GM18520 (cell line): ENCODE results near the gene MYL12B.

ENCODE experiments used
- ATAC-seq: cut with Tn5 transposase; IDR thresholded peaks from one replicate; pipeline ENCODE4 v1.9.1; 2021; ENCODE audit not compliant: unreplicated experiment

The MYL12B gene

GRCh38 chr18:3234457-3234856 is 27.5 kb upstream of the MYL12B start:
- no peak for ATAC-seq

DNA sequence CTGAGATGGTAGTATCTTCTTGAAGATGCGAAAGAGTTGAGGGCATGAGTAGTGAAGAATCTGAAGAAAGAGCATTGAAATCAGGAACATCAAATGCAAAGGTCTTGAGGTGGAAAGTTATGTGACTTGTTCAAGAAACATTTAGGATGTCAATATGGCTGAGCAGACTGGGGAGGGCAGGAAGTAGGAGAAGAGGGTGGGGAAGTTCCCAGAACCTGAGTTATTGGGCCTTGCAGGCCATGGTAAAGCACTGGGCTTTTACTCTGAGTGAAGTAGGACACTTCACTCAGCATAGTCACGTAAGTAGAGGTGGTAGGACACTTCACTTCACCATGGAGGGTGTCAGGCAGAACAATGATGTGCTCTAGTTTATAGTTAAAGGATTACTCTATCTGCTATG is 26.1 kb upstream of the MYL12B start:
- ATAC-seq = no peak

DNA sequence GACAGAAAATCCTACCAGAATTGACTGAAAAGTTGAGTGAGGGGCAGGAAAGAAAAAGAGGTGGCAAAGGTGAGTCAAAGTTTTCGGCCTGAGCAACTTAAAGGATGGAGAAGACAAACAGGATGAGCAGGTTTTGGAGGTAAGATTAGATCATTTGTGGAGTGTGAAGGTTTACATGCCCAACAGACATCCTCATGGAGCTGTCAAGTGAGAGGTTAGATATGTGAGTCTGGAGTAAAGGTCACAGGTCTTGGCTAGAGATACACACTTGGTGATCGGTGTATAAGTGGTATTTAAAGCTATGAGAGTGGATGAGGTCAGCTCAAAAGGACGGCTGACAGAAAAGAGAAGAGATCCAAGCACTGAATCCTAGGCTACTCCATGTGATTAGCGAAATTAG is 25.5 kb upstream of the MYL12B start:
- no peak for ATAC-seq

GRCh38 chr18:3238742-3239141 is 23.2 kb upstream of the MYL12B start:
- ATAC-seq = no peak

DNA sequence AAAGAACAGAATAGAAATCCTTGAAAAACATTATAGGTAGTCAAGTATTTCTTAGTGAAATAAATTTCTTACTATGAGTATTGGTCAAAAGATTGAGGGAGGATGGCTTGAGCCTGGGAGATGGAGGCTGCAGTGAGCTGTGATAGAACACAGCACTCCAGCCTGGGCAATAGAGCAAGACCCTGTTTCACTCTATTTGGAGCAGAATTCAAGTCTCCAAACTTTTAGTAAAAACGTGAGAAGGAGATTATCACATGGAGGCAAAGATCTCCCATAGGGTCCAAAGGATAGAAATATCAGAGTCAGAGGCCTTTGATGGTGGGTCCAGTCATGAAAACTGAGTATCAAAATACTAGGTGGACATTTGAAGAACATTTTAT is 16.8 kb upstream of the MYL12B start:
- no peak for ATAC-seq

GRCh38 chr18:3245853-3246634 is 15.9 kb upstream of the MYL12B start:
- ATAC-seq = peak; percentile 53

- no peak for ATAC-seq
These were observed 15.2 kb upstream of the MYL12B start for GRCh38 chr18:3246635-3247239.

DNA sequence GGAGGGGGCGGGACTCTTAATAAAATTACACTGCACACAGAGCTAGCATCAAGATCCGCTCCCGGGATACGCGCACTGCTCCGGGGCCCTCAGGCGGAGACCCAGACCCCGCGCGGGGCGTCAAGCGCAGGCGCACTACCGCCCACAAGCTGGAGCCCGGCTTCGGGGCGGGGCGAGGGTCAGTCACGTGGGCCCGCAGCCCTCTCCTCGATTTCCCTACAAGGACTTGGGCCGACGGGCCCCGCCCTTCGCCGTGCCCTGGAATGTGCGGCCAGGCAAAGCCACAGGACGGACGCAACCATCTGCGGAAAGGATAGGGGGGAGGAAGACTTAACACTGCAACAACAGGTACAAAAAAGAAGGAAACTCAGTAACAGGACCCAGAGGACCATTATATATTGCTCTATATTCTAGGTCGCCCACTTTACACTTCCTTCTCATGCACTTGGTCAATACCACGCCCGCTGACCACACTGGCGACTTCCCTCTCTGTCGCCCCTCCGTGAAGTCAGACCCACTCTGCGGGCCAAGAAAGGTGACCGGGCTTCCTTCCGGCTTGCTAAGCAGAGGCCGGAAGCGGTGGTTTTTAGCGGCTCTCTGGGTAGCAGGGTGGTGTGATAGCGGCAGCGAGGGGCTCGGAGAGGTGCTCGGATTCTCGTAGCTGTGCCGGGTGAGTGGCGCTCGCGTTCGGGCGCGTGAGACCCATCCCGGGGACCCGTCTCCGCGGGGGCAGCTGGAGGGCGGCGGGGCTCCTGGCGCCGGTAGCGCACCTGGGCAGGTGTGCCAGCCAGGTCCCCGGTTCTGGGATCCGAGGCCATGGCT is 14.5 kb upstream of the MYL12B start, which contains the start of gene MYL12A:
TSS of gene MYL12A (plus strand) at position 562 of the 822 bp plus-strand sequence. CDS start 5,447 bp downstream, outside the sequence.
- peak; percentile 62 for ATAC-seq

GRCh38 chr18:3248062-3248657 is 13.8 kb upstream of the MYL12B start:
- ATAC-seq = no peak

- ATAC-seq = no peak
These were observed 13.1 kb upstream of the MYL12B start for GRCh38 chr18:3248658-3249359.

GRCh38 chr18:3250237-3251107 is 11.5 kb upstream of the MYL12B start:
- no peak for ATAC-seq

DNA sequence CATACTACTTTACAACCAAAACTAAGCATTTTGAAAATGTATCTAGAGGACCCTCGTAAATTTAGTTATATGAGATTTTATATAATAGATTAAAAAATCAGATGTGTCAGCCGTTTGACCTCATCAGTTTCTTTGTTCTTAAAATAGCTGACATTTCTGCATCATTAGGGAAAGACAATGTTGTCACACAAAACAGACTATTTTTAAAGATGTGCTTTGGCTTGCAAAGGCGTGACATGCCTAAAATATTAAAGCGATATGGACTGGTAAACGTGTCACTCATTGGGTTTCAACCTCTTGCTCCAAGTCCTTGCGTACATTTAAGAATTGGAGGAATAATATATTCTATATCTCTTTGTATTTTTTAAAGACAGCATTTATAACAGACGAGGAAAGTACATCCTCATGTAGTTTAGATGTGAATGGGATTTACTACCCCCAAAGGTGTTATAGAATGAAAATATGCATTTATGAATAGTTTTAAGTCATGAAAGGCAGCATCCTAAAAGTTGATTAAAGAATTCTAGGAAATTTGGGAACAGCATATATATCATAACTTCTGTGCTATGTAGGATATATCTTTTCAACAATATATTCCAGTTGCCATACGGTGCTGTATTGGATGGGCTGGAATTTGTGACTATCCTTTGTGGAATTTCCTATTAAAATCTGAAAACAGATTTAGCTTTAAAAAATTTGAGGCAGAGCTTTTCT is 10.5 kb upstream of the MYL12B start:
- ATAC-seq = no peak

GRCh38 chr18:3251963-3252277 is 10.0 kb upstream of the MYL12B start:
- no peak for ATAC-seq

GRCh38 chr18:3252843-3253242 is 9.1 kb upstream of the MYL12B start:
- no peak for ATAC-seq

DNA sequence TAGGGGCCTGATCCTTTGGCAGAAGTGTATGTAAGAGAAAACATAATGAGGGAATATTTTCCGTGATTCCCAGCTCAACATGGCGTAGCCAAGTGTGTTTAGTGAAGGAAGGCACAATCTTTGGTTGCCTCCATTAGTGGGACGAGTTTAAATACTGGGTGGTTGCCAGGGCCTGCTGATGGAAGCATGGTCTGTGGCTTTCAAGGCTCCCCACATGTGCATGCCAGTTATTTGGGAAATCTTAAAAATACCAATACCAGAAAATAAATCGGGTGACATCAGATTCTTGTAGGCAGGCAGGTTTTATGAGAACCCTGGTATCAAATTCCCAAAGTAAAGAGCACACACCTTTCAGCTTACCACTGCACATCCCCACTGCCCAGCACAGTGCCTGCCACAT is 7.2 kb upstream of the MYL12B start:
- ATAC-seq = no peak

- no peak for ATAC-seq
These were observed 6.2 kb upstream of the MYL12B start for GRCh38 chr18:3255611-3256165.

- no peak for ATAC-seq
These were observed 5.0 kb upstream of the MYL12B start for GRCh38 chr18:3256693-3257626.

GRCh38 chr18:3257627-3258120 is 4.3 kb upstream of the MYL12B start:
- no peak for ATAC-seq
